ENCODE data around the gene BASP1.
"Not testable (repeated sequence)": the region's sequence is repeated elsewhere in the genome, so short reads cannot be mapped to it uniquely, and the experiment has no call there.

BASP1 gene

DNA sequence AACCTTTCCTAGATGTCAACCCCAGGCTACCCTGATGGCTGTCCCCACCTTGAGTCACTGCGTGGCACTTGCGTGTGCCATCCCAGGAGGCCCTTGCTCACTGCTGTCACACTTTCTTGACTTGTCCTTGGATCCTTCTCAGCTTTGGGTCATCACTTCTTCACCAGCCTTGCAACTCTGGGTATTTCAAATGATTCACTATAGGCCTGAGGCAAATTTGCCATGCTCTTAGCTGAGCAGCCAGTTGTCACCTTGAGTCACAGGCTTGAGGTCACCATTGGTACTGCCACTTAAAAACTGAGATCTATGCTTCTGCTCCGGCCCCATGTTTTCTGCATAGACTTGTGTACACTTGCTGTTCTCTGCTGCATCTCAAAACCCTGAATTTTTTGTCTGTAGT lies 84.7 kb downstream of the BASP1 start:
- Histone ChIP-seq H2AFZ (ENCODE audit: low read depth, low read length) (no peak overlapping the region), H3K9me3 (ENCODE audit: low read length) (no peaks in the 10 kb centered on the region), H3K4me1 (ENCODE audit: insufficient read depth, low read length) (peaks cover 13% of the 10 kb centered on the region), H3K36me3 (ENCODE audit: insufficient read depth, low read length) (no peaks in the 10 kb centered on the region), H3K4me3 (ENCODE audit: low read length) (no peak overlapping the region), H3K27me3 (ENCODE audit: insufficient read depth, low read length) (no peaks in the 10 kb centered on the region)

DNA sequence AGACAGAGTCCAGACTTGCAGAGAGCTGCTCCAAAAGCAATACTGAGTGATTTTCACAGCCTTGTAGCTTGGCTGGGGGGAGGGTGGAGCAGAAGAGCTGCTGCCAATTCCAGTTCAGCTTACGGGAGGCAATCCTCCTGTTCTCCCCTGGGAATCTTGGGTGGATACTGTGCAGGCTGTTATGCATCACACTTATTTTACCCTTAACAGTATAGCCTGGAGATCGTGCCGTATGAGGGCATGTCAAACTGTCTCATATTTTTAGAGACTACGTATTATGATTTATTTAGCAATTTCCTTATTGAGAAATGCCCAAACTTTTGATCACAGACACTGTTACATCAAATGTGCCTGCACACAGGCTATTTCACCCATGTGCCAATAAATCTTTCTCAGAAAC lies 85.2 kb downstream of the BASP1 start:
- Histone ChIP-seq H3K4me1 (ENCODE audit: insufficient read depth, low read length) (peaks cover 13% of the 10 kb centered on the region), H3K4me3 (ENCODE audit: low read length) (no peak overlapping the region), H3K27me3 (ENCODE audit: insufficient read depth, low read length) (no peaks in the 10 kb centered on the region), H2AFZ (ENCODE audit: low read depth, low read length) (no peak overlapping the region), H3K36me3 (ENCODE audit: insufficient read depth, low read length) (no peaks in the 10 kb centered on the region), H3K9me3 (ENCODE audit: low read length) (no peaks in the 10 kb centered on the region)

DNA sequence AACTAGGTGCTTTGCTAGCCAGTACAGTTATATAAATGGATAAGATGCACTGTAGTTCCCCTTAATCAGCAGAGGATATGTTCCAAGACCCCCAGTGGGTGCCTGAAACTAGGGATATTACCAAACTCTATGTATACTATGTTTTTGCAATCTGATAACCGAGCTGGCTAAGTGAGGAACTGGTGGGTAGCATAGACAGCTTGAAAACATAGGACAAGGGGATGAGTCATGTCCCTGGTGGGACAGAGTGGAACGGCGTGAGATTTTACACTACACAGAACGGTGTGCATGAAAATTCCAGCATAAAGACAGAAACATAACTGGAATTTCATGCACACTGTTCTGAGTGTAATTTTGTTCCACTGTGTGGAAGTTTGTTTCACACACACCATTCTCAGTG lies 86.9 kb downstream of the BASP1 start:
- Histone ChIP-seq H3K4me1 (ENCODE audit: insufficient read depth, low read length) (peaks cover 13% of the 10 kb centered on the region), H3K27me3 (ENCODE audit: insufficient read depth, low read length) (no peaks in the 10 kb centered on the region), H3K9me3 (ENCODE audit: low read length) (no peaks in the 10 kb centered on the region), H2AFZ (ENCODE audit: low read depth, low read length) (no peak overlapping the region), H3K4me3 (ENCODE audit: low read length) (no peak overlapping the region), H3K36me3 (ENCODE audit: insufficient read depth, low read length) (no peaks in the 10 kb centered on the region)

DNA sequence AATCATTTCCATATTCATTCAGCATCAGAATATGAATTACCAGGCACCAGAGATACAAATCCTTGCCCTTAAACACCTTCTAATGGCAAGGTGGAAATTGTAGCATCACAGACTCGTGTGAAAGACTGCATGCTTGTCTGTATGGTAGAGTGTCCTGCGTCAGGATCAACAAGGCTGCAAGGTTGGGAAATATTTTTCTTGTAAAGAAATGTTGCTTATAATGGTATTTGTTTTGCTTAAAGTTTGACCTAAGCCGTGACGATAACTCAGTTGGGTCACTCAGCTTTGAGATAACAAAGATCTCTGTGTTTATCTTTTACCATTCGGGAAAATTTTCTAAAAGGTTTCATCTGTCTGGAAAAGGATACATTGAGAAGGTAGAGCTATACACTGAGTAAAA lies 87.6 kb downstream of the BASP1 start:
- no peaks in the 10 kb centered on the region for H3K9me3 ChIP-seq (ENCODE audit: low read length)
- no peaks in the 10 kb centered on the region for H3K27me3 ChIP-seq (ENCODE audit: insufficient read depth, low read length)
- H3K4me1 ChIP-seq (ENCODE audit: insufficient read depth, low read length): peaks cover 6% of the 10 kb centered on the region
- H3K36me3 ChIP-seq (ENCODE audit: insufficient read depth, low read length): no peaks in the 10 kb centered on the region
- H2AFZ ChIP-seq (ENCODE audit: low read depth, low read length): no peak overlapping the region
- H3K4me3 ChIP-seq (ENCODE audit: low read length): no peak overlapping the region

DNA sequence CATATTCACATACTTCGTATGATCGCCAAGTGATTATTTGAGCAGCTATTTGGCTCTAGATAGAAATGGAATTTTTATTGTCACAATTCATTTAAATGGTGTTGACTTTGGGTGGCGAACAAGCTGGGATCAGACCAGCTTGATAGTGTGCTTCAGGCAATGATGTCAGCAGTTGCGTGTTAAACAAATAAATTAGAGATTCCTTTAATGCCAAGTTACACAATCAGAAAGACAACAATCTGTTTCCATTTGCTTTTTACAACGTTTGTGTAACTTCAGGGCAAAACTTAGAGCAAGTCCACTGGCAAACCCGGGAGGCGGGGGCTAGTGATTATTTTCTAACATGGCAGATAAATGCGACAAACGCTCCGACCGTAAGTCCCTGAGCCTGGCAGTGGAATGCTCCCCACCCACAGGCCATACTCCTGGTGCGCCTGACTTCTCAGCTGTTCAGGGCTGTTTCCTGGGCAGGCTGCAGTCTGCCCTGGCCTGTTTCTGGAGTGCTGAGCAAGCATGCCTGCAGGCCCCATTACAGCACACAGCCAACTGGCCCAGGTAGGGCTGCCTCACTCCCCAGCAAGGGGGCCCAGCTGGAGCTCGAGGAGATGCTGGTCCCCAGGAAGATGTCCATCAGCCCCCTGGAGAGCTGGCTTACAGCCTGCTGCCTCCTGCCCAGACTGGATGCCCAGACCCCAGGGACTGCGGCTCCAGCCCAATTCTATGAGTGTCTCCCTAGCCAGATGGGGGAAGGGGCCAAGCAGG lies 88.7 kb downstream of the BASP1 start:
- Histone ChIP-seq H2AFZ (ENCODE audit: low read depth, low read length) (no peak overlapping the region), H3K4me3 (ENCODE audit: low read length) (no peak overlapping the region), H3K36me3 (ENCODE audit: insufficient read depth, low read length) (no peaks in the 10 kb centered on the region), H3K27me3 (ENCODE audit: insufficient read depth, low read length) (no peaks in the 10 kb centered on the region), H3K4me1 (ENCODE audit: insufficient read depth, low read length) (peaks cover 4% of the 10 kb centered on the region), H3K9me3 (ENCODE audit: low read length) (no peaks in the 10 kb centered on the region)

DNA sequence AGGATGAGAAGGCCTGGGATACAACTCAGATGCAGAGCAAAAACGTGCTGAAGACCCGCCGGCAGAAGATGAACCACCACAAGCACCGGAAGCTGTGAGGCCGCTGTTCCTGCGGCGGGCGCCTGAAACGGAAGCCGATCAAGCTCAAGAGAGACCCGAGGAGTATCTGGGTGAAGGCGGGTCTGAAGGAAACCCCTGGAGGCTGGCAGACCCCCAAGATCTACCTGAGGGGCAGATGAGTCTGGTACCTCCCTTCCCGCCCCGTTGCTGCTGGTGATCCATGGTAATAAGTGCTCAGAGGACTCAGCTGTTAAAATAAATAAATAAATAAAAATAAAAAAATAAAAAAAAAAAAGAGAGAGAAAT lies 89.3 kb downstream of the BASP1 start:
- Histone ChIP-seq H3K4me3 (ENCODE audit: low read length) (no peak overlapping the region), H3K36me3 (ENCODE audit: insufficient read depth, low read length) (no peaks in the 10 kb centered on the region), H3K9me3 (ENCODE audit: low read length) (no peaks in the 10 kb centered on the region), H2AFZ (ENCODE audit: low read depth, low read length) (no peak overlapping the region), H3K27me3 (ENCODE audit: insufficient read depth, low read length) (no peaks in the 10 kb centered on the region), H3K4me1 (ENCODE audit: insufficient read depth, low read length) (peaks cover 4% of the 10 kb centered on the region)

DNA sequence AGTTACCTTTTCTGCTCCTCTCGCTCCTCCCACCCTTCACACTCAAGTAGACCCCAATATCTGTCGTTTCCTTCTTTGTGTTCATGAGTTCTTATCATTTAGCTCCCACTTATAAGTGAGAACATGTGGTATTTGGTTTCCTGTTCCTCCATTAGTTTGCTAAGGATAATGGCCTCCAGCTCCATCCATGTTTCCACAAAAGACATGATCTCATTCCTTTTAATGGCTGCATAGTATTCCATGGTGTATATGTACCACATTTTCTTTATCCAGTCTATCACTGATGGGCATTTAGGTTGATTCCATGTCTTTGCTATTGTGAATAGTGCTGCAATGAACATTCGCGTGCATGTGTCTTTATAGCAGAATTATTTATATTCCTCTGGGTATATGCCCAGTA lies 90.0 kb downstream of the BASP1 start:
- not testable (repeated sequence) for H3K27me3 ChIP-seq (ENCODE audit: insufficient read depth, low read length); H3K4me1 ChIP-seq (ENCODE audit: insufficient read depth, low read length); H3K36me3 ChIP-seq (ENCODE audit: insufficient read depth, low read length)

DNA sequence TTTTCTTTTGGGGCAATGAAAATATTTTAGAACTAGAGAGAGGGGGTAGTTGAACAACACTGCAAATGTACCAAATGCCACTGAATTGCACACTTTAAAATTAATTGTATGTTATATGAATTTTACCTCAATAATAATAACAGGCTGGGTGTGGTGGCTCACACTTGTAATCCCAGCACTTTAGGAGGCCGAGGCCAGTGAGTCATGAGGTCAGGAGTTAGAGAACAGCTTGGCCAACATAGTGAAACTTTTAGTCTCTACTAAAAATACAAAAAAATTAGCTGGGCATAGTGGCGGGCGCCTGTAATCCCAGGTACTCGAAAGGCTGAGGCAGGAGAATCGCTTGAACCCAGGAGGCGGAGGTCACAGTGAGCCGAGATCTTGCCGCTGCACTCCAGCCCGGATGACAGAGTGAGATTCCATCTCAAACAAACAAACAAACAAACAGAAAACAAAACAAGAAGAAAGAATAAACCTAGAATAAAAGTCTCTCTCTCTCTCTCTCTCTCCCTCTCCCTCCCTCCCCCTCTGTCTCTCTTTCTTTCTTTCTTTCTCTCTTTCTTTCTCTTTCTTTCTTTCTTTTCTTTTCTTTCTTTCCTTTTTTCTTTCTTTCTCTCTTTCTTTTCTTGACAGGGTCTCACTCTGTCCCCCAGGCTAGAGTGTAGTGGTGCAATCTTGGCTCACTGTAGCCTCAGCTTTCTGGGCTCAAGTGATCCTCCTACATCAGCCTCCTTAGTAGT lies 91.1 kb downstream of the BASP1 start:
- Histone ChIP-seq H3K4me1 (ENCODE audit: insufficient read depth, low read length) (peaks cover 6% of the 10 kb centered on the region), H3K4me3 (ENCODE audit: low read length) (no peak overlapping the region), H3K9me3 (ENCODE audit: low read length) (no peaks in the 10 kb centered on the region), H3K36me3 (ENCODE audit: insufficient read depth, low read length) (no peaks in the 10 kb centered on the region), H2AFZ (ENCODE audit: low read depth, low read length) (no peak overlapping the region), H3K27me3 (ENCODE audit: insufficient read depth, low read length) (no peaks in the 10 kb centered on the region)

More for the DNA sequence above, 90.0 kb downstream of the BASP1 start:
- not testable (repeated sequence) for H2AFZ ChIP-seq (ENCODE audit: low read depth, low read length); H3K4me3 ChIP-seq (ENCODE audit: low read length); H3K9me3 ChIP-seq (ENCODE audit: low read length)

DNA sequence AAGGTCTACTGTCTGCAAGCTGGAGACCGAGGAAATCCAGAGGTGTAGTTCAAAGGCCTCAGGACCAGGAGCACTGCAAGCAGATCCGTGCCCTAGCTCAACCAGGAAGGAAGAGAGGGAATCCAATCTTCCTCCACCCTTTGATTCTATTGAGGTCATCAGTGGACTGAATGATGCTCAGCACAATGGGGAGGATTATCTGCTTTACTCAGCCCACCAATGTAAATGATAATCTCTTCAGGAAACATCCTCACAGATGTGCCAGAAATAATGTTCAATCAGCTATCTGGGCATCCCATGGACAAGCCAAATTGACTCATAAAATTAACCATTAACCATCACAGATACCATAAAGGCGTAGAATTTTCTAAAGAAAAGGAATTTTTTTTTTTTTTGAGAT lies 92.0 kb downstream of the BASP1 start:
- Histone ChIP-seq H2AFZ (ENCODE audit: low read depth, low read length) (no peak overlapping the region), H3K27me3 (ENCODE audit: insufficient read depth, low read length) (no peaks in the 10 kb centered on the region), H3K9me3 (ENCODE audit: low read length) (no peaks in the 10 kb centered on the region), H3K36me3 (ENCODE audit: insufficient read depth, low read length) (no peaks in the 10 kb centered on the region), H3K4me3 (ENCODE audit: low read length) (no peak overlapping the region), H3K4me1 (ENCODE audit: insufficient read depth, low read length) (peaks cover 6% of the 10 kb centered on the region)

DNA sequence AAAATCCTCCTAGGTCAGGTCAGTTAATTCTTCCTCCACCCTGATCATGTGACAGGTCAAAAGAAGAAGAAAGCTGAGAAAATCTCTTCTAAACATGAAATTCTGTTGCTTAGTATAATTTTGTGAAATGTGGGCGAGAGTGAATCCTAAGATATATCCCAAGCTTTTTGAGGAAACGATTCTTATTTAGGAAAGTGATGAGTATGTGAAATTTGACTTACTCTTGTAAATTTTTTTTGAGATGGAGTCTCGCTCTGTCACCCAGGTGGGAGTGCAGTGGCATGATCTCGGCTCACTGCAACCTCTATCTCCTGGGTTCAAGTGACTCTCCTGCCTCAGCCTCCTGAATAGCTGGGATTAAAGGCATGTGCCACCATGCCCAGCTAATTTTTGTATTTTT lies 93.1 kb downstream of the BASP1 start:
- H3K36me3 ChIP-seq (ENCODE audit: insufficient read depth, low read length); H3K4me1 ChIP-seq (ENCODE audit: insufficient read depth, low read length); H3K27me3 ChIP-seq (ENCODE audit: insufficient read depth, low read length): not testable (repeated sequence)

DNA sequence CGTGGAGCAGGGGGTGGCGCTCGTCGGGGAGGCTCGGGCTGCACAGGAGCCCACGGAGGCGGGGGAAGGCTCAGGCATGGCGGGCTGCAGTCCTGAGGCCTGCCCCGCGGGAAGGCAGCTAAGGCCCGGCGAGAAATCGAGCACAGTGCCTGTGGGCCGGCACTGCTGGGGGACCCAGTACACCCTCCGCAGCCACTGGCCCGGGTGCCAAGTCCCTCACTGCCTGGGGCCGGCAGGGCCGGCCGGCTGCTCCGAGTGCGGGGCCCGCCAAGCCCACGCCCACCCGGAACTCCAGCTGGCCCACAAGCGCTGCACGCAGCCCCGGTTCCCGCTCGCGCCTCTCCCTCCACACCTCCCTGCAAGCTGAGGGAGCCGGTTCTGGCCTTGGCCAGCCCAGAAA lies 94.4 kb downstream of the BASP1 start:
- H3K27me3 ChIP-seq (ENCODE audit: insufficient read depth, low read length); H3K36me3 ChIP-seq (ENCODE audit: insufficient read depth, low read length); H2AFZ ChIP-seq (ENCODE audit: low read depth, low read length); H3K4me3 ChIP-seq (ENCODE audit: low read length); H3K9me3 ChIP-seq (ENCODE audit: low read length): not testable (repeated sequence)
- peaks cover 15% of the 10 kb centered on the region for H3K4me1 ChIP-seq (ENCODE audit: insufficient read depth, low read length)

More for the DNA sequence above, 93.1 kb downstream of the BASP1 start:
- not testable (repeated sequence) for H2AFZ ChIP-seq (ENCODE audit: low read depth, low read length); H3K9me3 ChIP-seq (ENCODE audit: low read length); H3K4me3 ChIP-seq (ENCODE audit: low read length)

DNA sequence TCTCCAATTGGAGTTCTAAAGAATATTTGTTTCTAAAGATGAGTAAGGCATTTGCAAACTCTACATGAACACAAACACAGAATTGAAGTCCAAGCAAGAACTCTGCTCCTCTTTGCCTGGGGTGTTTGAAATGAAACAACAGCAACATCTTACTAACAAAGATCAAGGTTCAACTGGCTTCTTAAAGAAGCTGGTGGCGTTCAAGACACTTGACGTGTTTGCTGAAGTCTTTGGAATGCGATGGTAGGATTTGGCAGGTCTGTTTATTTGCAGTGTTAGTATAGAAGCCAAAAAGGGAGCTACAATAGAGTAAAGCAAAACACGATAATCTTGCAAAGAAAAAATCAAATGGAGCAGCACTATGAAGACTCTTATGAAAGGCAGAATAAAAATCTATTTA lies 94.9 kb downstream of the BASP1 start:
- Histone ChIP-seq H3K4me3 (ENCODE audit: low read length) (no peak overlapping the region), H2AFZ (ENCODE audit: low read depth, low read length) (no peak overlapping the region), H3K27me3 (ENCODE audit: insufficient read depth, low read length) (no peaks in the 10 kb centered on the region), H3K4me1 (ENCODE audit: insufficient read depth, low read length) (peaks cover 21% of the 10 kb centered on the region), H3K36me3 (ENCODE audit: insufficient read depth, low read length) (no peaks in the 10 kb centered on the region), H3K9me3 (ENCODE audit: low read length) (no peaks in the 10 kb centered on the region)

DNA sequence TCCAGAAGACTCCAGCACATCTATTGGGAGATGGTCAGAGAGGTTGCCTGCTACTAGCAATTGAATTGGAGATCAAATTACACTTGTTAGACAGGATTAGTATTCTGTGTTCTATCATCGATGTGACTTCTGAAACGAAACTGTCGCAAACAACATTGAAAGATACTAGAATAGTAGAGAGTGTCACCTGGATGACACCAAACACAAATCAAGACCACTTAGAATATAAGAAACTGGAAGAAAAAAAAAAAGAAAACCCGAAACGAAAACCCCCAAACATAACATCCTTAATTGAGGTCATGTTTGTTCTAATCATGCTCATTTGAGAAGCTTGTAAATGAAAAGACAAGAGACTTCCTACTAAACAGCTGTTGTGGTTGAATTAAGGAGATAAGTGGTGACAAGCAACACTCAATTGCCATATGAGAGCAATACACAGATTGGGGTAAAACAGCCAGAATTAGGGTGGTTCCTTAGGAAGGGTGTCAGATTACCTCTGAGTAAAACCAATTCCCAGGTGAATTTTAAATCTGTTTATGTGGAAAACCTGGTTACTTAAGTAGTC lies 97.6 kb downstream of the BASP1 start:
- Histone ChIP-seq H2AFZ (ENCODE audit: low read depth, low read length) (no peak overlapping the region), H3K4me3 (ENCODE audit: low read length) (no peak overlapping the region), H3K36me3 (ENCODE audit: insufficient read depth, low read length) (no peaks in the 10 kb centered on the region), H3K9me3 (ENCODE audit: low read length) (no peaks in the 10 kb centered on the region), H3K27me3 (ENCODE audit: insufficient read depth, low read length) (no peaks in the 10 kb centered on the region), H3K4me1 (ENCODE audit: insufficient read depth, low read length) (peaks cover 26% of the 10 kb centered on the region)

All from neuron (in vitro differentiated cells).